A549 (cell line): ENCODE results near the gene TSKU. TPM values are rescaled to one million over a fixed set of nuclear protein-coding genes. Genes with fewer than 3 reads are reported as not detected.

ENCODE experiments used
- ATAC-seq, 2 experiments: fragments of 200-7000 bp in 1 of 2; fragments of >200 bp in 1 of 2; cut with Nextera tagmentation in 1 of 2; cut with Tn5 transposase in 1 of 2; 3 replicates each; pipeline versions ENCODE4 v1.8.0 to v1.9.1; 2018 to 2020; ENCODE audit warnings: mild to moderate bottlenecking in 1 of 2, moderate library complexity in 1 of 2
- CTCF ChIA-PET: fragments of 300-600 bp; sonication (Branson Sonifier 250); formaldehyde crosslinking; extraction: SDS; loops from one replicate; lab custom pipeline; 2021; ENCODE audit warnings: antibody characterized with exemption, inconsistent platforms; lab: Yijun Ruan, JAX
- POLR2A ChIA-PET: fragments of 350-600 bp; formaldehyde crosslinking; extraction: SDS; loops from one replicate; lab custom pipeline; 2021; ENCODE audit warnings: antibody characterized with exemption, inconsistent platforms; lab: Yijun Ruan, JAX
- DNase-seq, 2 experiments: peaks; one replicate each; pipeline versions ENCODE4 v3.0.0 to v3.0.0-alpha.2; 2011 to 2016; ENCODE audit warnings: low read depth in 1 of 2, low spot score in 1 of 2
- FAIRE-seq: peaks from 2 replicates; lab custom pipeline; 2011; peaks lifted over from hg19 to GRCh38; lab: Jason Lieb, UNC
- H3K27ac ChIP-seq, 2 experiments: fragments of >200 bp; sonication (Bioruptor Twin); formaldehyde crosslinking; 3 replicates each; pipeline ENCODE4 v1.5.1; 2016 to 2017
- H3K4me1 ChIP-seq: fragments of >200 bp; sonication (Bioruptor Twin); formaldehyde crosslinking; 3 replicates; pipeline ENCODE4 v1.6.1; 2016
- H3K4me2 ChIP-seq: fragments of >200 bp; sonication (Bioruptor Twin); formaldehyde crosslinking; 3 replicates; pipeline ENCODE4 v1.6.1; 2016
- H3K4me3 ChIP-seq: fragments of >200 bp; sonication (Bioruptor Twin); formaldehyde crosslinking; 3 replicates; pipeline ENCODE4 v1.5.1; 2016
- H3K9me3 ChIP-seq: fragments of >200 bp; sonication (Bioruptor Twin); formaldehyde crosslinking; 3 replicates; pipeline ENCODE4 v1.6.1; 2016
- ATOH8 ChIP-seq: fragments of 250-450 bp; sonication (Bioruptor Pico); IDR thresholded peaks from 2 replicates; pipeline ENCODE4 v1.5.0; 2020; ENCODE audit warnings: low read depth, mild to moderate bottlenecking, moderate library complexity
- BCL3 ChIP-seq: fragments of >200 bp; sonication (Bioruptor Twin); formaldehyde crosslinking; IDR thresholded peaks from 3 replicates; pipeline ENCODE4 v1.6.1; 2016
- CBX8 ChIP-seq: fragments of 200-600 bp; sonication (generic); IDR thresholded peaks from 2 replicates; pipeline ENCODE4 v1.6.1; 2016
- CEBPB ChIP-seq, 2 experiments: fragments of >200 bp in 1 of 2; sonication (Bioruptor Twin) in 1 of 2; formaldehyde crosslinking in 1 of 2; IDR thresholded peaks; 2 replicates each; pipeline ENCODE4 v1.6.1; 2012 to 2016
- CHD4 ChIP-seq: fragments of 200-600 bp; sonication (generic); IDR thresholded peaks from 2 replicates; pipeline ENCODE4 v1.6.1; 2016; ENCODE audit warnings: antibody characterized with exemption, mild to moderate bottlenecking, borderline replicate concordance
- E2F6 ChIP-seq: IDR thresholded peaks from 2 replicates; pipeline ENCODE4 v1.6.1; 2012; ENCODE audit warnings: low read depth, borderline replicate concordance
- EHF ChIP-seq: fragments of 250-450 bp; sonication (Bioruptor Pico); IDR thresholded peaks from 2 replicates; pipeline ENCODE4 v1.5.0; 2020; ENCODE audit warnings: mild to moderate bottlenecking
- EHMT2 ChIP-seq: fragments of 200-600 bp; sonication (generic); IDR thresholded peaks from 2 replicates; pipeline ENCODE4 v1.6.1; 2016; ENCODE audit warnings: antibody characterized with exemption, low read depth, mild to moderate bottlenecking, moderate library complexity
- ELK1 ChIP-seq: fragments of 150-350 bp; IDR thresholded peaks from 2 replicates; pipeline ENCODE4 v1.6.1; 2014; ENCODE audit warnings: low read depth, mild to moderate bottlenecking, low read length
- EP300 ChIP-seq, 2 experiments: fragments of >200 bp; sonication (Bioruptor Twin); formaldehyde crosslinking; IDR thresholded peaks; 2 replicates in 1 of 2; 3 replicates in 1 of 2; pipeline ENCODE4 v1.6.1; 2016 to 2017
- FOSB ChIP-seq: fragments of 250-450 bp; sonication (Bioruptor Pico); IDR thresholded peaks from 2 replicates; pipeline ENCODE4 v1.5.0; 2020; ENCODE audit warnings: mild to moderate bottlenecking, moderate library complexity
- FOSL2 ChIP-seq, 2 experiments: fragments of 450-650 bp in 1 of 2; fragments of >200 bp in 1 of 2; sonication (Bioruptor Twin) in 1 of 2; formaldehyde crosslinking; IDR thresholded peaks; 2 replicates each; pipeline versions ENCODE4 v1.5.0 to v1.6.1; 2016 to 2020; ENCODE audit warnings: mild to moderate bottlenecking in 1 of 2, moderate library complexity in 1 of 2
- GATA3 ChIP-seq: IDR thresholded peaks from 2 replicates; pipeline ENCODE4 v1.6.1; 2012; ENCODE audit warnings: borderline replicate concordance
- HES2 ChIP-seq: fragments of >200 bp; sonication (Bioruptor Twin); formaldehyde crosslinking; IDR thresholded peaks from 2 replicates; pipeline ENCODE4 v1.6.1; 2016
- HEYL ChIP-seq: fragments of 250-450 bp; sonication (Bioruptor Pico); IDR thresholded peaks from 2 replicates; pipeline ENCODE4 v1.8.0; 2021; ENCODE audit warnings: mild to moderate bottlenecking, moderate library complexity
- HOXA7 ChIP-seq: fragments of 250-450 bp; sonication (Bioruptor Pico); IDR thresholded peaks from 2 replicates; pipeline ENCODE4 v1.5.0; 2020; ENCODE audit warnings: mild to moderate bottlenecking, moderate library complexity
- JUN ChIP-seq, 2 experiments: fragments of >200 bp; sonication (Bioruptor Twin); formaldehyde crosslinking; IDR thresholded peaks; 2 replicates in 1 of 2; 3 replicates in 1 of 2; pipeline ENCODE4 v1.6.1; 2016 to 2017
- JUNB ChIP-seq: fragments of >200 bp; sonication (Bioruptor Twin); formaldehyde crosslinking; IDR thresholded peaks from 2 replicates; pipeline ENCODE4 v1.6.1; 2016
- KDM1A ChIP-seq: fragments of 200-600 bp; sonication (generic); IDR thresholded peaks from 2 replicates; pipeline ENCODE4 v1.6.1; 2016; ENCODE audit warnings: low read depth, mild to moderate bottlenecking
- KDM5A ChIP-seq: fragments of 200-600 bp; sonication (generic); IDR thresholded peaks from 2 replicates; pipeline ENCODE4 v1.6.1; 2016; ENCODE audit warnings: antibody characterized with exemption, mild to moderate bottlenecking
- PBX3 ChIP-seq: IDR thresholded peaks from 2 replicates; pipeline ENCODE4 v1.6.1; 2012
- PHF8 ChIP-seq: fragments of 200-600 bp; sonication (generic); IDR thresholded peaks from 2 replicates; pipeline ENCODE4 v1.6.1; 2016; ENCODE audit warnings: low read depth, mild to moderate bottlenecking, antibody characterized with exemption, moderate library complexity, borderline replicate concordance
- RARB ChIP-seq: fragments of 250-450 bp; sonication (Bioruptor Pico); IDR thresholded peaks from 2 replicates; pipeline ENCODE4 v1.8.0; 2021; ENCODE audit warnings: mild to moderate bottlenecking, moderate library complexity
- REST ChIP-seq: fragments of 200-600 bp; sonication (generic); IDR thresholded peaks from 2 replicates; pipeline ENCODE4 v1.6.1; 2016; ENCODE audit warnings: antibody characterized with exemption, mild to moderate bottlenecking, moderate library complexity
- SMC3 ChIP-seq: fragments of >200 bp; sonication (Bioruptor Twin); formaldehyde crosslinking; IDR thresholded peaks from 3 replicates; pipeline ENCODE4 v1.6.1; 2018; ENCODE audit warnings: inconsistent platforms
- ZFP36 ChIP-seq: fragments of 450-650 bp; IDR thresholded peaks from 2 replicates; pipeline ENCODE4 v1.6.1; 2014; ENCODE audit warnings: borderline replicate concordance; ENCODE audit not compliant: partially characterized antibody
- ZSCAN20 ChIP-seq: fragments of 250-450 bp; sonication (Bioruptor Pico); IDR thresholded peaks from 2 replicates; pipeline ENCODE4 v1.8.0; 2022; ENCODE audit warnings: mild to moderate bottlenecking, moderate library complexity
- WGBS: methylation state at CpG from one replicate; pipeline ENCODE4 v1.1.6; 2017; ENCODE audit errors: missing lambda C conversion rate; 5-methylcytosine and 5-hydroxymethylcytosine counted together
- polyA plus RNA-seq, 4 experiments: library from polyadenylated mRNA; depleted of rRNA in 3 of 4; stranded (reverse); fragments of >200 nt; fragmentation: RNase III in 1 of 4; extraction: RNeasy Plus Mini Kit Qiagen cat#74134 plus additional on column Dnase treatment in 1 of 4; gene quantifications; 2 replicates in 3 of 4; 3 replicates in 1 of 4; pipeline ENCODE4 v1.2.3, GENCODE V29; 2011 to 2017

TSKU gene
- polyA plus RNA-seq, 2 of the 4 experiments (the other 2 are of a cell fraction) = 164 to 171 TPM

GRCh38 chr11:76771446-76772099, 11.6 kb upstream of the TSKU start (continued):
- TF ChIP-seq CBX8 (no peak), KDM5A (no peak), REST (no peak), HOXA7 (0 out of 2 replicates have a peak, but pooled peaks have one; percentile 1), HEYL (CRISPR knock-in tag) (no peak)

GRCh38 chr11:76772100-76772782, 10.9 kb upstream of the TSKU start:
- peak; percentile 4 to 27; a peak in 4 of 6 replicates for ATAC-seq
- TF ChIP-seq HOXA7 = 0 out of 2 replicates have a peak, but pooled peaks have one; percentile 13
- no peak for TF ChIP-seq CHD4
- no peak for TF ChIP-seq PHF8
- TF ChIP-seq CEBPB (IDR thresholded peaks at IDR 0.05) = peak; percentile 76 to 83
- TF ChIP-seq FOSL2 (IDR thresholded peaks at IDR 0.05) = no peak
- peak; percentile 77 for TF ChIP-seq FOSL2 (CRISPR knock-in tag; IDR thresholded peaks at IDR 0.05)
- TF ChIP-seq ELK1 = no peak
- TF ChIP-seq JUNB = peak; percentile 84
- TF ChIP-seq ZSCAN20 (CRISPR knock-in tag) = peak; percentile 82; the same call in 1 of the 2 replicates
- peak; percentile 85; the same call in 2 of the 3 replicates for TF ChIP-seq BCL3
- TF ChIP-seq KDM1A = no peak
- peak; percentile 96 to 97 for TF ChIP-seq JUN (IDR thresholded peaks at IDR 0.05)
- 0 out of 2 replicates have a peak, but pooled peaks have one; percentile 67 for TF ChIP-seq EHF (CRISPR knock-in tag)
- TF ChIP-seq E2F6 = 0 out of 2 replicates have a peak, but pooled peaks have one; percentile 19
- TF ChIP-seq EHMT2 = no peak
- no peak for TF ChIP-seq ZFP36
- peak; percentile 22; the same call in 1 of the 3 replicates for TF ChIP-seq SMC3
- TF ChIP-seq RARB (CRISPR knock-in tag) = peak; percentile 88
- TF ChIP-seq PBX3 = peak; percentile 64; the same call in 1 of the 2 replicates
- TF ChIP-seq FOSB (CRISPR knock-in tag) = no peak
- TF ChIP-seq ATOH8 (CRISPR knock-in tag) = 0 out of 2 replicates have a peak, but pooled peaks have one; percentile 40
- TF ChIP-seq EP300 (IDR thresholded peaks at IDR 0.05) = peak; percentile 95 to 97
- TF ChIP-seq GATA3 = peak; percentile 93
- TF ChIP-seq HES2 = 0 out of 2 replicates have a peak, but pooled peaks have one; percentile 40
- no peak for TF ChIP-seq KDM5A

More at GRCh38 chr11:76772100-76772782, 10.9 kb upstream of the TSKU start:
- DNase-seq (peak in 1 of 2 experiments; percentile 95), FAIRE-seq (peak; percentile 13)
- Histone ChIP-seq H3K27ac (peak overlapping the region; percentile 97 to 100), H3K4me3 (no peak overlapping the region), H3K4me2 (peak overlapping the region; percentile 95), H3K9me3 (peaks cover 27% of the 10 kb centered on the region), H3K4me1 (peaks cover 65% of the 10 kb centered on the region)
- CTCF ChIA-PET = interaction anchor here (1.1 to 4.4 kb wide), 3 partner anchors 23 to 38 kb away, joined by 3 to 30 read pairs (median 27); no protein-coding TSS in a partner anchor
- POLR2A ChIA-PET = interaction anchor here (3.6 to 5.1 kb wide), 2 partner anchors 9 to 14 kb away, joined by 99 to 134 read pairs; partner anchors contain the start of gene TSKU
- 12% methylated on average over 7 of the region's 7 CpGs for WGBS
